ENCODE results near the gene PLCE1. TPM values are rescaled to one million over a fixed set of nuclear protein-coding genes. Genes with fewer than 3 reads are reported as not detected.
A peak's percentile ranks its signal among the peaks of the same experiment; 100 is the strongest.
"Not testable (repeated sequence)": the region's sequence is repeated elsewhere in the genome, so short reads cannot be mapped to it uniquely, and the experiment has no call there.

PLCE1 gene
- 3.5 TPM for total RNA-seq

DNA sequence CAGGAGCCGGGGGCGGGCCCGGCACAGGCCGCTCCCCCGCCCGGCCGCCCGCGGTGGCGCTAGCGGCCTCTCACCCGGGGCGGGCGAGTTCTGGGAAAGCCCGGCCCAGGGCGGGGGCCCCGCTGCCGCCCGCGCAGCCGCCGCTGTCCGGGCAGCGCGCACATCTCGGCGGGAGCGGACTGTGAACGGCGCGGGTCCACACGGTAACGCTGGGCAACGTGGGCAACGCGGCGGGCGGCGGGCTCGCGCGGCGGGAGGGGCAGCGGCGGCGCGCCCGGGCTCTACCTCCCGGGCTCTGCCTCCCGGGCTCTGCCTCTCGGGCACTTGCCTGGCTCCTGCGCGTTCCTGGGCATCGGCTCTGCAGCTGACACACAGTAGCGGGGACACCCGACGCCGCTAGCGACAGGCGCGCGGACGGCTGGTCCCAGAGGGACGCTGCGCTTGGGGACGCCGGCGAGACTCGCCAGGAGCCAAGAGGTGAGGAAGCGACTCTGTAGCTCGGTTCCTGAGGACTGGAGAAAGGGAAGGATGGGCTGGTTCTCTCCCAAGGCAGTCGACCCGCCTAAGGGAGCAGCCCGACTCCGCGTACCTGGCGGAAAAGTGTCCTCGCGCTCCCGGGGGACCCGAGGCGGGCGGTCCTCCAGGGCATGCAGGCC lies at the start of gene PLCE1:
Gene PLCE1, plus strand, starts transcription at position 150 of the 656 bp plus-strand sequence. CDS start 37,116 bp downstream, outside the sequence.
- DNase-seq (ENCODE audit: low spot score): no peak

DNA sequence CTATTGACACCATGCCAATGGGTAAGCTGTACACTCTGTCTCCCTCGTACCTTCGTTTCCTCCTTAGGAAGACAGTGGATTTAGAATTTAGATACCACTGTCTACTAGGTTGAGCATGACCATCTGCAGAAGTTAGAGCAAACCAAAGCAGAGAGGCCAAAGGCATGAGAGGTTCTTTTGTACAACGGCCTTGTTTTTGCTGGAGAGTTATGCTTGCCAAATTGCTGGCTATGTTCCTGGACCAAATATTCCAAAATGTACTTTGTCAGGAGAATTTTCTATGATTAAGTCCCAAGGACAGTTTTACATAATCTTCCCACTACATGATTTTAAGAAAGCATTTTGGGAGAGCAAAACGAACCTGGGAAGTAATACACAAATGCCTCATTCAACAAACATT lies 47.9 kb upstream of the PLCE1 start:
- DNase-seq (ENCODE audit: low spot score): no peak

DNA sequence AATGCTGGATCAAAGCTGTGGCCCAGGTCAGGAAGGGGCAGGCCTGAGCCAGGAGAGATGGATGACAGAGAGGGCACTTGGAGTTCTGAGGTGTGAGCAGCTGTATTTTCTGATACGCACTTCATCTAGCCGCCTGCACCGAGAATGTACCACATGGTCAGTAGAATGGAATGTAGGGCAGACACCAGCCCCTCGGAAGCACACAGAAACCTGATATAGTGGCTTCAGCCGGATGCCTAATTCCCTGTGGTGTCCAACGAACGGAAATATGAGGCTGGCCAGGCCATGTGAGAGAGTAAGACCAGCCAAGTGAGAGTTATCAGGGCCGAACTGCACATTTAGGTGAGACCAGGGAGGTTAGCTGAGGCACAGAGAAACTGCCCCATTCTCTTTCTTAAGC lies 46.7 kb upstream of the PLCE1 start:
- no peak for DNase-seq (ENCODE audit: low spot score)

DNA sequence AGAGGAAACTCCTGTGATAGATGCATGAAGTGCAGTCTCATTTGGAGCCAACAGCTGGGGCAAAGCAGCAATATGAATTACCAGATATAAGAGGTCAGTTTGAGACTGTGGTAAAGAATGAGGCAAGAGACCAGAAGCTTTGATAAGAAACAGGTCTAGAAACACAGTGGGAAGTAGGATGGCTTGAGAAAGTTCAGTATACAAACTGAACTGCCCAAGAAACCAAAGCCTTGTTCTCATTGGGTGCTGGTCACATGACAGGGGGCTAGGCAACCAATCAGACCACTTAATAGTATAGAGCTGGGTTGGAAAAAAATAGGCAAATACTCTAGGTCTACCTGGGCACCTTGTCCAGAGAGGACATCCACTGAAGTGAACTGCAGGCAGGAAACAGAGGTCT lies 46.2 kb upstream of the PLCE1 start:
- no peak for DNase-seq (ENCODE audit: low spot score)

DNA sequence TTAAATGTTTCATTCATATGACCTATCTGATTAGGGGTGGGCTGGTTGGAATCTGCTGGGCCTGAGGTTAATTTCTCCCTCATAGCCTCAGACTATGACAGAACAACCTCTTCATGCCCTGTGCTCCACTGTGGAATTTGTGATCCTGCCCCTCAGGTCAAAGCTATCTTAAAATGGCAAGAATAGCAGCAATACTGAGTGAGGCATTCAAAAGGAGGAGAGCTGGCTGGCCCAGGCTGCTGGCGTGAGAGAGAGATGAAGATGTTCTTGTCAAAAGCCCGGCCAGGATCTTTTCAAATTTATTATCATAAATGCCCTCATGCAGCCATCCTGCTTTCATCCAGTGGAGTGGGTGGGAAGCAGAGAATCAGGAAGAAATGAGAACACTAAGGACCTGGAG lies 41.8 kb upstream of the PLCE1 start:
- DNase-seq (ENCODE audit: low spot score): no peak

DNA sequence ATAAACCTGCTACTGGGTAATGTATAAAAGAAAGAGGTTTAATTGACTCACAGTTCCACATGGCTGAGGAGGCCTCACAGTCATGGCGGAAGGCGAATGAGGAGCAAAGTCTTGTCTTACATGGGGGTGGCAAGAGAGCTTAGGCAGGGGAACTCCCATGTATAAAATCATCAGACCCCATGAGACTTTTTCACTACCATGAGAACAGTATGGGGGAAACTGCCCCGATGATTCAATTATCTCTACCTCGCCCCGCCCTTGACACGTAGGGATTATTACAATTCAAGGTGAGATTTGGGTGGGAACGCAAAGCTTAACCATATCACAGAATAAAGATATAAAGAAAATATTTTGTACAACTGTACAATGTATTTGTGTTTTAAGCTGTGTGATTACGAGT lies 39.4 kb upstream of the PLCE1 start:
- no peak for DNase-seq (ENCODE audit: low spot score)

DNA sequence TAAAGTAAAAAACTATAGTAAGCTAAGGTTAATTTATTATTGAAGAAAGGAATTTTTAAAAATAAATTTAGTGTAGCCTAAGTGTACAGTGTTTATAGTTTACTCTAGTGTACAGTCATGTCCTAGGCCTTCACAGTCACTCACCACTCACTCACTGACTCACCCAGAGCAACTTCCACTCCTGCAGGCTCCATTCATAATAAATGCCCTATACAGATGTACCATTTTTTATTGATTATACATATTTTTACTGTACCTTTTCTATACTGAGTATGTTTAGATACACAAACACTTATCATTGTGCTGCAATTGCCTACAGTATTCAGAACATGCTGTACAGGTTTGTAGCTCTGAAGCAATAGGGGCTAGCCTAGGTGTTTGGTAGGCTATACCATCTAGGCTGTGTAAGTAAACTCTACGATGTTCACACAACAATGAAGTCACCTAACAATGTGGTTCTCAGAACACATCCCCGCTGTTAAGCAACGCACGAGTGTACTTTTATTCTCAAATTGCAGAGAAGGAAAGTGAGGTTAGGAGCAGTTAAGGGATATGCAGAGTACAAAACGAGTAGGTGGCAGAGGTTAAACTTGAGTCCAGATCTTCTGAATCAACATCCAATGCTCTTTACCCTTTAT lies 38.9 kb upstream of the PLCE1 start:
- DNase-seq (ENCODE audit: low spot score): no peak

DNA sequence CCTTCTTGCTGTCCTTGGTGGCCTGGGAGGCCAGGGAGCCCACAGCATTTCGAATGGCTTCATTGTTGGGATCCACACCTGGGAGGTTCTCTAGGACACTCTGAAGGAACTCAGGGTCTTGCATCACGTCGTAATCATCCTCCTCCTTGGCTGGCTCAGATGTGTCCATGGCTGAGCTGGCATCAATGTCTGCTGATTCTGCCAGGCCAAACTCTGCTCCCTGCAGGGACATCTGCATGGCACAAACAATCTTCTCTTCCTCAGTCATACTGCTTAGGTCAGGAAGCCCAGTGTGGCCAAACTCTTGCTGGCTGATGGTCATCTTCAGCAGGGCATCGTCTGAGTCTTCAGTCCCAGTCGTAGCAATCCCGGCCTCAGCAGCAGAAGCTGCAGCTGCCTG lies 34.9 kb upstream of the PLCE1 start:
- no peak for DNase-seq (ENCODE audit: low spot score)

DNA sequence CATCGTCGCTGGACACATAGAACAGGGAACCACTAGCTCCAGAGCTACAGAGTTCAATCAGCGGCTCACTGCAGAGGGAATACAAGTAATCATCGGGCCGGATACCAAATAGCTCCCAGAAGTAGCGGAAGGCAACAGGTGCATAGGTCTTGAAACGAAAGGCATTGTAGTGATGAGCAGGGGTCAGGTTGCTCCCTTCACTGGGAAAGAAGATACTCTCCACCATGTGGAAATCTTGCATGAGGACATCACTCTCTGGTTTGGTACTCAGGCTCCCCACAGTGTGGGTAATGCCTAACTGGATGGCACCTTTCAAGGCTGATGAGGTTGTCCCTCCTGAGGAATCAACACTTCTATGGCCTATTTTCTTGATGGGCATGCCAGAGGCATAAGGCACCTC lies 32.7 kb upstream of the PLCE1 start:
- DNase-seq (ENCODE audit: low spot score): not testable (repeated sequence)

DNA sequence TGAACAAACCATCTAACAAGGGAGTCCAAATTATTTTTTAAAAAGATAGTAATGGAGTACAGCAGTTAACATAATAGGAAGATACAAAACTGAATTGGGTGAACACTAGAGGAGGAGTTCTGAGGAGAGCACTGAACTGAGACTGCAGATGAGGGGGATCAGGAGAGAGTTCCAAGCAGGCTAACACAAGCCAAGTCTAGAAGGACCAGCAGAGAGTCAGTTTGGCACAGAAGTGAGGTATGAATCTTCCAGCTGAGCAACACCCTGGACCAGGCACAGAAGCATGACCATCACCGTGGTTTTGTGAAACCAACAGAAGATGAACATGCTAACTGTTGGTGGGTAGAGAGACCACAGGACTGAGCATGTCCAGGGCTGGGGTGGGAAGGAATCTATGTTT lies 30.8 kb upstream of the PLCE1 start:
- DNase-seq (ENCODE audit: low spot score): no peak

DNA sequence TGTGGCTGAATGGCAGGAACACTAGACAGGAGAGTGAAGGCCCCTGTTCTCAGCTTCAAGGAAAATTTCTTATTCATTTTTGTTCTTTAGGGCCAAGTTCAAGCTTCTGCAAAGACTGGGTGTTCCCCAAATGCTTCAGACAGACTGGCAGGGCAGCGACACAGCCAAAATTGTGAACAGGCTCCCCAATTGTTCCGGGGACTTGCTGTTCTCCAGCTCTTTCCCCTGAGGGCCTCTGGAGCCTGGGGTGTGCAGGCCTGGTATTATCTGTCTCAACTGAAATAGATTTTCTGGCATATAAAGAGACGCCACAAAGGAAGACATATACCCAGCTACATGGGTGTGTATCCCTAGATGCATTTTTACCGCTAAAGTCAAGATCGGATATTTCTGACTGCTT lies 30.3 kb upstream of the PLCE1 start:
- DNase-seq (ENCODE audit: low spot score): no peak

DNA sequence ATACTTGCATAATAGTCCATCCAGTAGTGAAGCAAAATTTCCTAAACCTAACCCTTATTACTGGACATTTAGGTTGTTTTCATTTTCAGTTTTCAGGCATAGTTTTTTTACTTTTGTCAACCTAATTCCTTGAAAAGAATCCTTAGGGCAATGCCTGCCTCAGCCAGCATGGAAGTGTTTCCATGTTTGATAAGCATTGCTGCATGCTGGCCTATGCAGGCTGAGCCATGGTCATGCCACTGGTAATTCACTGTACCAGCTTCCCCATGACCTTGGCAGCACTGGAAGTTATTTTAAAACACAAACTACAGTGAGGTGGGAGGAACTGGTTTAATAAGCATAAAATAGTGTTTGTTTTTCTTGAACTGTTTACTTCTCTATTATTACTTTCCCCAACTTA lies 27.8 kb upstream of the PLCE1 start:
- DNase-seq (ENCODE audit: low spot score): no peak

DNA sequence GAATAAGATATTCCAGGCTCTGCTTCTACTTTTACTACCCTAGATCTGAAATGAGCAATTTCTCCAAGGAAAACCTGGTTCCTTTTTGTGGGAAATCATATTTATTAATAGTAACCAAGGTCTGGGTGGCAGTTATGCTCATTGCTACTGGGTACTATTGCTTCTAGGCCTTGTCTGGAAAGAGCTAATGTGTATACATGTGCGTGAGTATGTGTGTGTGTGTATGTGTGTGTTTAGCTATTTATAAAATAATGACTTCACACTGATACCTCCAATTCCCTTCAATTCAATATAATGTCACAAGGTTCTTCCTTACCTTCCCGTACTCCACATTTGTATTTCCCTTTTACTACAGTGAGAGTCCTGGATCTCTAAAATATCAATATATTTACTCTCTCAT lies 26.0 kb upstream of the PLCE1 start:
- DNase-seq (ENCODE audit: low spot score): no peak

DNA sequence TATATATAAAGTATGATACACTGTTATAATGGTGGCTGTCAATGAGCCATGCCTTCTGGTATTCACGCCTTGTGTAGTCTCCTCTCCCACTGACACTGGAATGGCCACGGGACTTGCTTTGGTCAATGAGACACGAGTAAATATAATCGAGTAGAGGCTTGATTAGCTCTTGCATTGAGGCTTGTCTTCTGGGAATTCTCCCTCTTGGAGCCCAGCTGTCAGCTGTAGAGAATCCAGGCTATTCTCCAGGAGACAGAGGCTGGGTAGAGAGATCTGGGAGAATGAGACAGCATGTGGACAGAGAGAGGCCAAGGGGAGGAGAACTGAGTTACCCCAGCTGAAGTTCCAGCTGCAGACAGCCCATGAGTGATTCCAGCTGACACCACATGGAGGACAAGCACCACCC lies 25.2 kb upstream of the PLCE1 start:
- no peak for DNase-seq (ENCODE audit: low spot score)

DNA sequence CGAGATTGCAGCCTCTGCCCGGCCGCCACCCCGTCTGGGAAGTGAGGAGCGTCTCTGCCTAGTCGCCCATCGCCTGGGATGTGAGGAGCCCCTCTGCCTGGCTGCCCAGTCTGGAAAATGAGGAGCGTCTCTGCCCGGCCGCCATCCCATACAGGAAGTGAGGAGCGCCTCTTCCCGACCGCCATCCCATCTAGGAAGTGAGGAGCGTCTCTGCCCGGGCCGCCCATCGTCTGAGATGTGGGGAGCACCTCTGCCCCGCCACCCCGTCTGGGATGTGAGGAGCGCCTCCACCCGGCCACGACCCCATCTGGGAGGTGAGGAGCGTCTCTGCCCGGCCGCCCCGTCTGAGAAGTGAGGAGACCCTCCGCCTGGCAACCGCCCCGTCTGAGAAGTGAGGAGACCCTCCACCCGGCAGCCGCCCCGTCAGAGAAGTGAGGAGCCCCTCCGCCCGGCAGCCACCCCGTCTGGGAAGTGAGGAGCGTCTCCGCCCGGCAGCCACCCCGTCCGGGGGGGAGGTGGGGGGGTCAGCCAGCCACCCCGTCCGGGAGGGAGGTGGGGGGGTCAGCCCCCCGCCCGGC lies 23.2 kb upstream of the PLCE1 start:
- not testable (repeated sequence) for DNase-seq (ENCODE audit: low spot score)

DNA sequence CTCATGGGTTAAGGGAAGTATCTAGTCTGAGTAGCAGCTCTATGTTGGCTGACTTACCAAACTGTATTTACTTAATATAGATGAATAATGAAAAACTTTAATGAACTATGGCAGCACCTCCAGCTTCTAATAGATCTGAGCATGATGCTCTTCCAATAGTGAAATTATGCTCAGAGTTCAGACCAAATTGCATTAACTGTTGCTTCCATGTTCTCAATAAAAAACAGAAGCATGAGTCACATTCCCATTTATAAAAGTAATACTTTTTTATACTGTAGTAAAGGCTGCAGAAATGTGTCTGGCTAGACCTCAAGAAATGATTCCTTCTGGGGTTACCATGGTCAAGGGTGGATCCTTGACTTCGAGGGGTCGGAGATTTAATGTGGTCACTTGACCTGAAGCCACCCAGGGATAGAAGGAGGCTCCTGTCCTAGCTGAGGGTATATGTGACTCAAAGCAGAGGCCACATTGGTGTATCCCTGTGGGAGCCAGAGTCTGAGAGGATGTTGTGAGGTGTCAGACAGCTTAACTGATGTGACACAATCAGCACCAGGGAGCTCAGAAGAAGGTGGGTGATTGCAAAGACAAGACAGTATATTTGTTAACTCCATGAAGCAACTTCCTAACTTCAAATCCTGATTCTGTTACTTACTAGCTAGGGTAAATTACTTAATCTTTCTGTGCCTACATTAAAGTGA lies 19.8 kb upstream of the PLCE1 start:
- DNase-seq (ENCODE audit: low spot score): no peak

DNA sequence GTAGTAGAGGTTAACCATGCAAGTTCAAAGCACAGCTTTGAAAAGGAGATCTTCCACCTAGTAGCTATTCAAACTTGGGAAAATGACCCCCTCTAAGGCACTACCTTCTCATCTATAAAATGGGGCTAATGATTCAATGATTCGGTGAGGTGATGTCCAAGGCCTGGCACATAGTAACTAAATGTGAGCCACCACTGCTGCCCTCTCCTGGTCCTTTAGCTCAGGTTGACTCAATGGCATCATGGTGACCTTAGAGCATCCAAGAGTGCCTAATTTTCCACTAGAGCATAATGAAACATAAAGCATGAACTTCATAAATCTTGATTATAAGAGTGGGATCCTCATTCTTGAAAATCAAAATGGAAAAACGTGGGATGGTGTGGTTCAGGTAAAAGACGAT lies 16.3 kb upstream of the PLCE1 start:
- DNase-seq (ENCODE audit: low spot score): no peak

DNA sequence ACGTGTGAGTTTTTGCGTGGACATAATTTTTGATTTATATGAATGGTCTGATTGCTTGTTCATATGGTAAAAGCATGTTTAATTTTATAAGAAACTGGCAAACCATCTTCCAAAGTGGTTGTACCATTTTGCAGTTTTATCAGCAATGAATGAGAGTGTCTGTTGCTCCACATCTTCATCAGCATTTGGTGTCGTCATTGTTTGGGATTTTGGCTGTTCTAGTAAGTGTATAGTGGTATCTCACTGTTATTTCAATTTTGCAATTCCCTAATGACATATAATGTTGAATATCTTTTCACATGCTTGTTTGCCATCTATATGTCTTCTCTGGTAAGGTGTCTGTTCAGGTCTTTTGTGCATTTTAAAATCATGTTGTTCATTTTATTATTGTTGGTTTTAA lies 13.2 kb upstream of the PLCE1 start:
- no peak for DNase-seq (ENCODE audit: low spot score)

DNA sequence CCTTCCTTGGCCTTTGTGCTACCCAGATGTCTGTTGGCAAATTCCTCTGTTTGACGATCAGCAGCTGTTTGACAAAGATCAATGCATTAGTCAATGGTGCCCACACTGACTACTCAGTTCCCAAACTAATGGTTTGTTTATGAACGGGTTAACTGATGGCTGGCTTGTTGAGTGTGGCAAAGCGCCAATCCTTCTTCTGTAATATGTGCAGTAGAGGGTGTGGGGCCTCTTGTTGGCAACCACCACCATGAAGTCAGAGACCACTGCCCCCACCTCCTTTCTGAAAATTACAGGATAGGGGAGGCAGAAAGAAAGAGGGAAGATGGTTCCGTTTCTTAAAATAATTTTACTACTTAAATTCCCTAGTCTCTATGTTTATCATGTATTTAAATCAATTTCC lies 2.6 kb upstream of the PLCE1 start:
- no peak for DNase-seq (ENCODE audit: low spot score)

DNA sequence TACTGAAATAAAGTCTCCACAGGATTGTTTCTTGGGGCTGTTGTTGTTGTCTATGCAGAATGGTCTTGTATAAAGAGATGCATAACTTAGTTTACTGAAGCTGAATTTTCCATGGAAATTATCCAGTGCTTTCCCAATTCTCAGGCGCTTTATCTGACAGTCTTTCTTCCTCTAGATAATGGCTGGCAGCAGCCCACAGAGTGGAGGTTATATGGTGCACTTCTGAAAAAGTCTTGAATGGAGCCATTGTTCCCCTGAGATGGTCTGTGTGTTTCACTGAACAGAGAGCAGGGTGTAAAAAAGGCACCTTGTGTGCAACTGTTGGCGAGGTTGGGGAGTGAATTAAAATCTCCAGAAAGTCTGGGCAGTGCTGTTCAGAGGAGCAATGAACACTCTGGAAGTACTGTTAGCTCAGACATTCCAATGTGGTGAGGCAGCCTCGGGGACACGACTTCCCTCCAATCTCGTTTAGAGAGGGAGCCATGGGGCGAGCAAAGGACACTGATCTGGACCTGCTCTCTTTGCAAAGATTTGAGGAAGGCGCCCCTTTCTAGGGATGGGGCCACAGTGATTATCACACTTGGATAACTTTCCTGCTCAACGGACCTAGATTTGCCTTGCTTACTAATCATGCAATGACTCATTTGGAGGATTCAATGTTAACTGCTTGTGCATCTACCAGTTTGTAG lies 2.0 kb upstream of the PLCE1 start:
- DNase-seq (ENCODE audit: low spot score): peak; percentile 48

DNA sequence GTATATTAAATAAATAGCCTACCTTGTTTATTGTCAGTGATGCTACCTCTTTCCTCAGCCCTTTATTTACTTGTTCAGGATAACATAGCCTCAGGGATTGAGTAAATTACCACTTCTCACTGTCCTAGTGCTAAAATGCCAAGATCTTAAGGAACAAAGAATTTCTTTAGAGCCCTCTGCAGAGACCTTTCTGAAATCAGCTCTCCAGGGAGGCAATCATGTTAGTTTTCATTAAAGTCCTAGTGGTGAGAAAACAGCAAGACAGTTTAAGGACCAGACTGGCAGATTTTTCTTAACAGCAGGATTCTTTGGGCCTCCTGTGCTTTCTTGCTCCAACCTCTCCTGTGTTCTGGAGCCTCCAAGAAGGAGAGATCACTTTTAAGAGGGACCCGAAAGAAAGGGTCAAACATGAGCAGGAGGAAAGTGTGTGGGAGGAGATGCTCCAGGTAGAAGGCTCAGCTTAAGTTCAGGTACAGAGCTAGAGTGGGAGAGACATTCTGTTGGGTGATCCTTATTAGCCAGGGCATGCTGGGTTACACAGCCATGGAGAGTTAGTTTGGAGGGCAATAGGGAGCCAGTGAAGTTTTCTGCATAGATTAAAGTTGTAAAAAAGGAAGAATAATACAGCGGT lies 1.2 kb upstream of the PLCE1 start:
- DNase-seq (ENCODE audit: low spot score): no peak

DNA sequence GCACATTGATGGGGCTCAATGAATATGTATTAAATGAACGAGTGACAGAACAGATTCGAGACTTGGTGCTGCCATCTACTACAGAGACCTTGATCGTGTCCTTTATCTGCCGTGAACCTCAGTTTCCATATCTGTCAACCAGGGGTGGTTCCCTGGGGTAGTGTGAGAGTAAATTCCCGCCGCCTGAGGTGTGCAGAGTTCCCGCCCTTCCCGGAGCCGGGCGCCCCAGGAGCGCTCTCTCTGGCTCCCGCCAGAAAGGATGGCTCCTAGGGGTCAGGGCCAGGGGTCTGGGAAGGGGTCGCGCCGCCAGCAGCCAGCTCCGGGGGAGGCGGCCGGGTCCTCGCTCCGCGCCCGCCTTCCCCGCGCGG lies 333 bp upstream of the PLCE1 start:
- DNase-seq (ENCODE audit: low spot score): no peak

All from mucosa of gallbladder (tissue), 1 donor.